ENCODE results near the gene RPL22.

RPL22 gene

DNA sequence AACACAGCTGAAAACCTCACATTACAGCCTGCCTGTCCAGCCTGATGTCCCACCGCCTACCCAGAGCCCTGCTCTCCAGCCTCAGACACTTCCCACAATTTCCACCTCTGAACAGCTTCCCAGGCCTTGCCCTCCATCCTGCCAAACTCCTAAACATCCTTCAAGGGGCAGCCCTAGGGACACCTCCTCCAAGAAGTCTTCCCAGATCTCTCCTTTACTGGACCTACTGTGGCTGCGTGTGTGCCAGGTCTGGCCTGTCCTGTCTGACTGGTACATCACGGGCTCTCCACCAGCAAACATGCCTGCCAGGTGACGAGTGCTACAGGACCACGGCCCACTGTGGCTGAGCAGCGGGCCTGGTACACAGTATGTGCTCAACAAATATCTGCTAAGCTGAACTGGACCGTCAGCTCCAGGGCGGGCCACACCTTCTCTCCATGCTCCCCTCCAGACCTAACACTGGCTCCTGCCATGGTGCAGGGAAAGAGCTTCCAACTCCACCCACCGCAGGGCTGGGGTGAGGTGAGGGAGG, 48.0 kb downstream of the RPL22 start:
- no peak for DNase-seq

DNA sequence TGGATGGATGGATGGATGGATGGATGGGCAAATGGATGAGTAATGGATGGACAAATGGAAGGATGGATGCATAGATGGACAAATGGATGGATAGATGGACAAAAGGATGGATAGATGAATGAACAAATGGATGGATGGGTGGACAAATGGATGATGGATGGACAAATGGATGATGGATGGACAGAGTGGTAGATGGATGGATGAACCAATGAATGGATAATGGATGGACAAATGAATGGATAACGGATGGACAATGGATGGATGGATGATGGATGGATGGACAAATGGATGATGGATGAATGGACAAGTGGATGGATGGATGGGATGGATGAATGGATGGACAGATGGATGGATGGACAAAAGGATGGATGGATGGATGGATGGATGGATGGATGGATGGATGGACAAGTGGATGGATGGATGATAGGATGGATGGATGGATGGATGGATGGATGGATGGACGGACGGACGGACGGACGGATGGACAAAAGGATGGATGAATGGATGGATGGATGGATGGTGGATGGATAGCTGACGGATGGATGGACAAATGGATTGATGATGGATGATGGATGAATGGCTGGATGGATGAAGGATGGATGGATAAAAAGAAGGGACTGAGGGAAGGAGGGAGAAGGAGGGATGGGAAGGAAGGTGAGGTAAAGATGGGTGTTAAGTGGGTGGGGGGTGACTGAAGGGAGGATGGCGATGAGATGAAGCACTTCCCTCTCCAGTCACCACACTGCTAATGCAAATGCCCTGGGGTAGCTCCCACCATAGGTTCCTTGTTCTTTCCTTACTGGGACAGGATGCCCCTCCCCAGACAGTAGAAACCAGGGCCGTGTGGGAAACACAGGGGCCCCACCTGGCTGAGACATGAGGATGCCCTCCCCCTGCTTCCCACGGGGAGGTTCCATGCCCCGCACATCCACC, 49.1 kb downstream of the RPL22 start:
- DNase-seq = no peak

DNA sequence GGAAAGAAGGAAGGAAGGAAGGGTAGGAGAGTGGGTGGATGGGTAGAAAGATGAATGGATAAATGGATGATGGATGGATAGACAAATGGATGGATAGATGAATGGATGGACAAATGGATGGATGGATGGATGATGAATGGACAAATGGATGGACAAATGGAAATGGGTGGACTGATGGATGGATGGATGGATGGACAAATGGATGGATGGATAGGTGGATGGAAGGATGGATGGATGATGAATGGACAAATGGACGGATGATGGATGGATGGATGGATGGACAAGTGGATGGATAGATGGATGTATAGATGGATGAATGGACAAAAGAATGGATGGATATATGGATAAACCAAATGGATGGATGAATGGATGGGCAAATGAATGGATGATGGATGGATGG, 49.8 kb downstream of the RPL22 start:
- no peak for DNase-seq

DNA sequence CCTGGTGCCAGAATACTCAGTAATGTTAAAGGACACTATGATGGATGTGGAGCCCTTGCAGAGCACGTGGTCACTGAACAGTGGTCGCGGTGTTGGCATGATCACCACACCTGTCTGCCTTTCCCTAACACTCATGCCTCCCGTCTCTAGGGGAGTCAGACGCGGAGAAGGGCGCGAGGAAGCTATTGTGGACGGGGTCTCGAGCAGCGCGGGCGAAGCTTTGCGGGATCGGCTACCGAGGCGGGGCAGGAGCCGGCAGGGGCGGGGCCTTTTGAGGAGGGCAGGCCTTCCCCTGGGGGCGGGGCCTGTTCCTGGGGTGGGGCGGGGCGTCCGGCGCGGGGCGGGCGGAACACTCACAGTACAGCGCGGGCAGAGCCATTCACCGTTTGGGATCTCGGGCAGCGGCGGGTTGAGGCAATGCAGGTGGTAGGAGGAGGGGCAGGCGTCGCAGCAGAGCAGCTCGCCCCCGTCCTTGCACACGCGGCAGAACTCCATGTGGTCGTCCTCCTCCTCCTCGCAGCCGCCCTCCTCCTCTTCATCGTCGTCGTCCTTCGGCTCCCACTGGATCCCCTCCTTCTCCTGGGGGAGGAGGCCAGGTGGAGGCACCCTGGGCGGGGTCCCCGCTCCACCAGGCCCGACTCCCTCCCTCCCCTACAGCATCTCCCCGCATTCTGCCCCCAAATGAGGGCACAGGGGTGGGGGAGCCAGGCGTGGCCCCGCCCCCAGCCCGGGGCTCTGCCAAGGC, 50.7 kb downstream of the RPL22 start:
- DNase-seq = peak; percentile 91

DNA sequence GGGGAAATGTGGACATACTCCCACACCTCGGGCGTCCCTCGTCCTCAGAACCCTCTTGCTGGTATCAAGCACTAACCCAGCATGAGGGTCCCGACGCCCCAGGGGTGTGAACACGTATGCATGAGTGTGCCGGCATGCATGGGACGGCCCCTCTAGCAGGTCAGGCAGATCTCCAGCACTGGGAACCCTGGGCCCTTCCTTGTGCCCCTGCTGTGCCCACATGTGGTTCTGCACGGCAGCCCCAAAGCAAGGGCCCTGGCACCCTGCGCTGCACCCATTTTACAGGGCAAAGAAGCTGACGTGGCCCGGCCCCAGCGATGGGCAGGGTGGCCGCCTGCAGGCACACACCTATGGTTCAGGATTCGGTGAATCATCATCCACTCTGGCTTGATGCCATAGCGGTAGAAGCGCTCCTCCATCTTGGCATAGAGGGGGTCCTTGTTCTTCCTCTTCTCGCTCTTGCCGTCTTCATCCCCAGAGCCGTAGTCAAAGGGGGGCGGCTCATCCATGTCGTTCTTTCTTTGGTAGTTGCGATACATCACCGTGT, 53.5 kb downstream of the RPL22 start:
- no peak for DNase-seq

DNA sequence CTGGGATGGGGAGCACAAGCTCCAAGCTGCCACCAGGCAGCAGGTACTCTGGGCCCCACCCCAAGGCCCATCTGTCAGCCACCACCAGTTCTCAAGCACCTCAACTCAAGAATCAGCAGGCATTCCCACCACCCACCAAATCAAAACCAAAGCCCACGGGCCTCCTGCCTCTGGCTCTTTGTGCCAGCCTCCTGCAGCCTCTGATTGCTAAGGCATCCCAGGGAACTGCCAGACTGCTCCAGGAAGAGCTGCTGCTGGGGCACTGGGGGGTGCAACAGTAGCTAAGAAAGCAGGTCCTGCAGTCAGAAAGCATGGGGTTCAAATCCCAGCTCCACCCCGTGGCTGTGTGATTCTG, 54.0 kb downstream of the RPL22 start:
- no peak for DNase-seq

DNA sequence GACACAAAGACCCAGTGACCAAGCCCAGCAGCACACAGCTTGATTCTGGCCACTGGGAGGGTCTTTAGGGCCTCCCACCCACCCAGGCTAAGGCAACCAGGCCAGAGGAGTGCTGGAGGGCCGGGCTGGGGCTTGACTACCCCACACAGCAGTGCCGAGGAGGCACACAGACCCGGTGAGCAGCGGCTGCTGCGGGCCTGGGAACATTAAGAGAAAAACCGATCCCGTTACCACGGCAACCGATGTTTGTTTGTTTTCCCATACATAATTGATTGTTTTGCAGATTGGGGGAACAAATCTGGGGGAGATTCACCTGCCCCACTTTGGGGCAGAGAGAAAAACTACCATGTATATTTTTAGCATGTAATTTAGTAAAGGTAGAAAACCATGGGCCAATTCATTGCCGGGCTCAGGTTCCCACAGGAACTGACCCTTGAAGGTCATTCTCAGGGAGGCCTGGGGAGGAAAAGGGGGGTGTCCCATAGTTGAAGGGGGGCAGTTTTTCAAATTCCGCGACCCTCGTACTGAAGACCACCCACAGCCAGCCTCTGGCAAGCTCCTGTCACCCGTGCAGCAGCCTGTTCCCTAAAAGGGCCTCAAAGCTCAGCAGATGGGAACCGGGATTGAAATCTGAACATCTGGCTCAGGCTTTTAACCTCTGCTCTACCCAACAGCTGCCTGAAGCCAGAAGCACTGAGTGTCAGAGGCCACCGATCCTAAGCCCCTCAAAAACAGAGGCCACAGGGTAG, 54.6 kb downstream of the RPL22 start:
- no peak for DNase-seq

DNA sequence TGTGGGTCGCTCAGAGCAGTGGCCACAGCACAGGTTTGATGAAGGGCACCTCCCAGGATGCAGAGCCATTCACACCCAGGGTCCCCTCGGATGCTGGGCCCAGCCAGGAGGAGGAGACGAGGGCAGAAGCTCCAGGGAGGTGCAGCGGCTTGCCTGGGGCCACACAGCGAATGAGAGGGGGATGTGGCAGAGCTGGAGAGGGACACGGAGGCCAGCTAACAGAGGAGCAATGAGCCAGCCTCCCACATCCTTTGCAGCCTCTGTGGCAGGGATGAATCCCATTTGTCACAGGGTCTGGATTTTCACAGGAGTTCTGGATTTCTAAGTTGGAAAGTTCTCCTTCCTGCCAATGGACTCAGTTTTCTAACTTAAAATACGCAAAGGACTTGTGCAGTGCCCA, 55.2 kb downstream of the RPL22 start:
- no peak for DNase-seq

DNA sequence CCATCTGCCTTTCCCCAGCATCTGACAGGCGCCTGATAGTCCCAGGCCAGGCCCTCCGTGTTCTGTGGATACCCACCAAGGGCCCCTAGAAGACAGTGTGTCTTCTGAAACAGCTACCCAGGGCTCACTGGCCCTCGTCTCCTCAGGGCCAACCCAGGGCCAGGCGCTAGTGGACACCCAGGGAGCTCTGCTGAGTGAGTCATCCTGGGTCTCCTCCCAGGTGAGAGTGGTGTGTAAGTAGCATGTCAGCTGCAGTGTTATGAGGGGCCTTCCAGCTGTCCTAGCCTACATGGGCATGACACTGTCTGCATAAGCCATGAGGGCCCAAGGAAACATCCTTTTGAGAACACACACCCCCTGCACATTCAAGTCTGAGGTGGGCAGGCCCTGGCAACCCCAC, 56.0 kb downstream of the RPL22 start:
- DNase-seq = no peak

DNA sequence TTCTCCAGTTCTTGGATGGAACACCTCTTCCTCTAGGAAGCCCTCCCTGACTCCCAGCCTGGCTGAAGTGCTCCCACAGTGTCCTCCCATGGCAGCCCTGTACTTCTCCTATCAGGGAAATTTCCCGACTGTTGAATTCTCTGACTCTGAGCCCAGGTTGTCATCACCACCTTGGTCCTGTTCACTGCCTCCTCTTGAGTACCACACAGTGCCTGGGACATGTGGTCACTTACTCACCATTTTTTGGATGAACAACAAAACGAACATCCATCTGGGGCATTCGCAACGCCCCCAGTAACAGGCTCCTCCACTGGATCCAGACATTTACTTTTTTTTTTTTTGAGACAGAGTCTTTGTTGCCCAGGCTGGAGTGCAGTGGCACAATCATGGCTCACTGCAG, 56.7 kb downstream of the RPL22 start:
- no peak for DNase-seq

DNA sequence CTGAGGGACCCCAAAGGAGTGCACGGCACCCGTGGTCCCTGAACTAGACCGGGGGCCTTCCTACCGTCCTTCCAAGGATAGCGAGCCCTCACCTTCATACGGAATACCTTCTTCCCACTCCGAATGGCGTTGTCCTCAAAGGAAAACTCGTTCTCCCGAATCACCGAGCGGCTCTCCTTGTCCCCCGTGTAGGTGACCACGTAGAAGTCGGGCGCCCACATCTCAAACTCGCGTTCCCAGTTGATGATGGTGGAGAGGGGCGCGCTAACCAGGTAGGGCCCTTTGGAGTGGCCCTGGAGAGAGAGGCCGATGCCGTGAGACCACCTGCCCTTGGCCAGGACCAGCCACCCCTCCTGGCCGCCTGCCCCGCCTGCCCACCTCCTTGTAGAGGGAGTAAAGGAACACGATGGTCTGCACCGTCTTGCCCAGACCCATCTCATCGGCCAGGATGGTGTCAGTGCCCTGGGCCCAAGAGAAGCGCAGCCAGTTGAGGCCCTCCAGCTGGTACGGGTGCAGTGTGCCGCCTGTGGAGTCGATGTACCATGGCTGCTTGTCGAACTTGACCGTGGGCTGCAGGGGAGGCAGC, 57.3 kb downstream of the RPL22 start:
- DNase-seq = no peak

DNA sequence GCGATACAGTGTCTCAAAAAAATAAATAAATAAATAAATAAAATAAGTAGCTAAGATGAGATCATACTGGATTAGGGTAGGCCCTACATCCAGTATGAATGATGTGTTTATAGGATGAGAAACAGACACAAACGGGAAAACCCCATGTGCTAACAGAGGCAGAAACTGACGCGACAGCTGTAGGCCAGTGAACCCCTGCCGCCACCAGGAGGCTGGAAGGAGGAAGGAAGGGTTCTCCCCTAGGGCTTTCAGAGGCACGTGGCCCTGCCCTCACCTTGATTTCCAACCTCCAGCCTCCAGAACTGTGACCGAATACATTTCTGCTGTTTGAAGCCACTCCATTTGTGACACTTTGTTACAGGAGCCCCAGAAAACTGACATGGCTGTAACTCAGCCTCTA, 57.8 kb downstream of the RPL22 start:
- no peak for DNase-seq

DNA sequence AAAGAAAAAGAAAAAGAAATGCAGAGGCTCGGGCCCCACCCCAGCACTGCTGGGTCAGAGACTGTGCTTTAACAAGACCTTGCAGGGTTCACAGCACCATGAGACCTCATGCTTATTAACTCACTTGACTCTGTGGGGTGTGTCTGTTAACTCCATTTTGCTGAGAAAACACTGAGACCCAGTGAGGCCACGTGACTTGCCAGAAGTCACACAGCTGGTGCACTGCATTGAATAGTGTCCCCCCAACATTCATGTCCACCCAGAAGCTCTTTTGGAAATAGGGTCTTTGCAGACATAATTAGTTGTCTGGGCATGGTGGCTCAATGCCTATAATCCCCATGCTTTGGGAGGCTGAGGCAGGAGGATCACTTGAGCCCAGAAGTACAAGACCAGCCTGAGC, 59.0 kb downstream of the RPL22 start:
- no peak for DNase-seq

DNA sequence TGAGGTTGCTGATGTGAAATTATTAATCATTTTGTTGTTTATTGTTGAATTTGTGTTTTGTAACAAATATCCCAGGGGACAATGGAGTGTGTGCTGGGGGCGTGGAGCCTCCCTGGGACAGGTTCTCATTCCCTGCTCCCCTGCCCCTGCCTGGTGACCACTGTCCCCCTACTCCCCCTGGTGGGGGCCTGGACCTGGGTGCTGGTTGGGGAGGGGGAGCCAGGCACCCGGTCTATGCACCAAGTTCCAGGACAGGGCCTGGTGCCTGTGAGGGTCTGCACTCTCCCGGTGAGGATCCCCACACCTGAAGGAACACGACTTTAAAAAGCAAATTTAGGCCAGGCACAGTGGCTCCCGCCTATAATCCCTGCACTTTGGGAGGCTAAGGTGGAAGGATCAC, 61.6 kb downstream of the RPL22 start:
- no peak for DNase-seq

DNA sequence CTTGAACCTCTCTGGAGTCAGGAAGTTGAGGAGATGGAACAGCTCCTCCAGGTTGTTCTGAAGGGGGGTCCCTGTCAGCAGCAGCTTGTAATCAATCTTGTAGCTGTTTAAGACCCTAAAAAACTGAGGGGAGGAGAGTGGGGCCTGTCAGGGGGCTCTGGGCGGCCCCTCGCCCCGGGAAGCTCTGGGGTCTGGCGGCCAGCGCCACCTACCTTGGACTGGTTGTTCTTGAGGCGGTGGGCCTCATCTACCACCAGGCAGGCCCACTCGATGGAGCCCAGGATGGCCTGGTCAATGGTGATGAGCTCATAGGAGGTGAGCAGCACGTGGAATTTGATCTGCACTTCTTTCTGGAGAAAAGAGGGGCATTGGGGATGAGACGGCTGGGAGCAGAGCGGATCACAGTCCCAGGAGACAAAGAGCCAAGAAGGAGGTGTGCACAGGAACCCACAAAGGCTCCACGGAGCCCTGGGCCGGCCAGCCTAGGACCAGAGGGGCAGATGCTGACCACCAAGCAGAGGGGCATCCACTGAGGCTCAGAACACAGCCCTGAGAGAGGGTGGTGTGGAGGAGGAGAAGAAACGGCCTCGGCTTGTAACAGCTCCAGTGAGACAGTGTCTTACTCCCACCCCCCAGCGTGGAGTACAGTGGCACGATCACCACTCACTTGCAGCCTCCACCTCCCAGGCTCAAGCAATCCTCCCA, 62.7 kb downstream of the RPL22 start:
- no peak for DNase-seq

Data from islet precursor cell (in vitro differentiated cells).